Middle frontal gyrus (tissue), 1 donor: ENCODE measurements around the gene CTNND2.

Source experiments
- DNase-seq: peaks from one replicate; pipeline ENCODE4 v3.0.0-alpha.2; 2015; ENCODE audit warnings: low spot score; ENCODE audit errors: extremely low spot score

CTNND2 gene

DNA sequence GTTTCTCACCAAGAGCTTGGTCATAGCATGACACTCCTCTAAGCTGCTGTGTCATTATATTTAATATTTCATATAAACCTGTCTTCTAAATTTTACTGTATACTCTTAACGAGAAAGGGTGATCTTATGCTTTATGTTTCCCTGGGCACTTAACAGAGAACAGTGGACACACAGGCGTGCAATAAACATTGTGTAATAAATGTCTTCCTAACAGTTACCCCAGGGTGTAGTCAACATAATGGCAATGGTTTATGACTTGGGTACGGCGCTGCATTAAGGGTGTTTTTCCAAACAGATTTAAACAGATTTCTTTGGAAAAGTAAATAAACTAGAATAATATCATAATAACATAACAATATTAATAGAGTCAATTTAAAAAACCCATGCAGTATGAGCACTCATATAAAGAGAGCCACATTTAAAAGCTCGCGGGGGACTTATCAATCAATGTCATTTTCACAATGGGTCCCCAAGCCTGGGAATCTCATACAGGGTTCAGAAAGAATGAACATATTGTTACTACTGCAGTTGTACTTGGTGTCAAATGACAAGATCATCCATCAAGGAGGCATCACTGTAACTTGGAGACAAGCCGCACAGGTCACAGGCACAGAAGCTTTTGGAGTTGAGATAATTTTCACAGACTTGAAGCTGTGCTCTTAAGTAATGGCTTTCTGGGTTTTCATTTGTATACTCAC lies 376.4 kb downstream of the CTNND2 start:
- DNase-seq = no peak

DNA sequence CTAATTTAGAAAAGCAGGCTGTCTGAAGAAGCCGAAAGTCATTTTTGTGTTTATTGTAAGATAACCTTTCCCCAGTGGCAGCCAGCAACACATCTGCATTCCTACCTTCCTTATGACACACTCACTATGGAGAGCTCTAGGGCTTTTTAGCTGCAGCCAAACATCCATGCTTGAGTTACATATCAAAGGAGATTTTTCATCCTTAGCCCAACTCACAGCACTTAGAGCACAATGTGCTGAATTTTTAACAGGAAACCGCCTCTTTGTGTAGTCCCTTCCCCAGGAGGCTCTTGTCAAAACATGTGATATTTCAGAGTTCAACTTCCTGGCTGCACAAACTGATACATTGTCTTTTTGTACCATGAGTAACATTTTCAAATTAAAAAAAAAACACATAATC lies 379.2 kb downstream of the CTNND2 start:
- DNase-seq = no peak

- DNase-seq = peak; percentile 50
Observed at GRCh38 chr5:11524188-11524587, 380.1 kb downstream of the CTNND2 start.

DNA sequence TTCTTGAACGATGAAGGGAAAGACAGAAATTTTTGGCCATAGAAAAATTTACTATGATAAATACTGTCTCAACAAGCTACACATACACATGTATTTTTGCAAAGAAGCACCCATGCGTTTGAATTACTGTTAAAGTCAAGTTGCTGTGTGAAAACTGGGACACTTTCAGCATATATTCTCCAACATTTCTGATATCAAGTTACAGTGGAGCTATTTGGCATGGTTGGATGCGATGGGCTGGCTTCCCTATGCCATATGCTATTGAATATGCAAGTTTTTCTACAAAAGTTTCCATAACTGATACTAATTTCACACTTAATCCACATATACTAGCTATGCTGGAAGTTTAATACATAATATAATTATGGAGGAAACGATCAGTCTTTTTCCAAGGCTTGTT lies 381.4 kb downstream of the CTNND2 start:
- no peak for DNase-seq

DNA sequence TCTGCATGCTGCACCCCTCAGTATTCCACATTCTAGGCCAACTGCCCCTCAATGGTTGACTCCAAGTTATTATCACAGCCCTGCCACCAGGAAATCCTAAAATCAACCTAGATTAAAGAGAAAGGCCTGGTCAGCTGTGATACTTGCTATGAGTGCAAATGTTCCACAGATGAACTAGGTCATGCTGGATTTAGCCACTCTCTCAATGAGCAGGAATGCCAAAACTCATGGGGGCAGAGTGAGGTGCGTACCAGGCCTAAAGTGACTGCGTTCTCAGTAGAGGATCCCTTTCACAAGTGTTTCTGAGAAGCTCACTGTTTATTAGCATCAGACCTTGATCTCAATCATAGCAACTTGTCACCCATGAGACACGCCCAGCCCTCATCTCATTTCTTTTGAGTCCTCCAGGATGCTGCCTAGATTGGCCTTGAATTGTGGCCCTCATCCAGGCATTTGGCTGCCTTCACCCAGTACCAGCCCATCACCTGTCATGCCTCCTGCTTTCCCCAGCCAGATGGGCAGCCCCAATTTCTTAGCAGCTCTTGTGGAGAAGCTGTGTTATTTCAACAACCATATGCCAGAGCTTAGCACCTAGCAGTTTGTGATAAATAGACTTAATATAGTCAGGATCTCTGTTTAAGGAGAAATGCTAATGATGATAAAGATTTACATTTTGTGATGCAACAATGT lies 383.9 kb downstream of the CTNND2 start:
- no peak for DNase-seq

GRCh38 chr5:11519236-11519635 lies 385.0 kb downstream of the CTNND2 start:
- no peak for DNase-seq

GRCh38 chr5:11518676-11519075 lies 385.6 kb downstream of the CTNND2 start:
- no peak for DNase-seq

DNA sequence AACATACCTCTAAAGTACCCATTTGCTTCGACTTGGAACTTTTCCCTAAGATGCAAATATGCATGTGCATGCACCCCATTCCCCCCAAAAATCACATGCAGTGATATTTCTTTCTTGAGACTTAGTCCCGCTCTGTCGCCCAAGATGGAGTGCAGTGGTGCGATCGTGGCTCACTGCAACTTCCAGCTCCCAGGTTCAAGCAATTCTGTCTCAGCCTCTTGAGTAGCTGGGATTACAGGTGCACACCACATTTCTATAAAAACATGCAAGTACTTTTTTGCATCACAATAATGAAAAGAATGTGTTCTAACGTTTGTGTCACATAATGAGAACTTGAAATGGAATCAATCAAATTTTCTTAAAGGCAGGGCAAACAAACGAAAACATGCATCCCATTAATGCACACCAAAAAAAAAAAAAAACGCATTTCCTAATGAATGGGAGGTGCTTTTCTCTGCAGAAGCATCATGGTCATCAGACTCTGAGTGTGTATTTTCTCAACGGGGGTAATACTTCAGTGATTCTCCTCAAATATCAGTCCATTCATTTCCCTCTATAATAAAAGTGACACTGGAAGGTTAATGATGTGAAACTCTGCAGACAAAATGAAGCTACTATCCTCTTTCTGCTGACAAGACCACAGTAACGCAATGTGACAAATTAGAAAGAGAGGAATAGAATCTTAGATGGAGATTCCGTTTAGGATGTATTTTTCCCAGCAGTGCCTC lies 389.4 kb downstream of the CTNND2 start:
- no peak for DNase-seq

- no peak for DNase-seq
Observed at GRCh38 chr5:11511878-11512277, 392.4 kb downstream of the CTNND2 start.

- no peak for DNase-seq
Observed at GRCh38 chr5:11510889-11511288, 393.4 kb downstream of the CTNND2 start.

DNA sequence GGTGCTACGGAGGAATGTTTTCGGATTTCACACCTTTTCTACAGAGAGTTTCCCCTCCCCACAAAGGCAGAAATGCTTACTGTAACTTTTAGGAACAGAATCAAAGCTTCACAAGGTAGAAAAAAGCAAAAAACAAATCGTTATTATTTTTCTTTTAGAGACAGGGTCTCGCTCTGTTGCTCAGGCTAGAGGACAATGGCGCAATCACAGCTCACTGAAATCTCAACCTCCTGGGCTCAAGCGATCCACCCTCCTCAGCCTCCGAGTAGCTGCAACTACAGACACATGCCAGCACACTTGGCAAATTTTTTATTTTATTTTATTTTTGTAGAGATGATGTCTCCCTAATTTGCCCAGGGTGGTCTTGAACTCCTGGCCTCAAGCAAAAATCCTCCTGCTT lies 394.5 kb downstream of the CTNND2 start:
- DNase-seq = no peak

GRCh38 chr5:11507156-11507910 lies 396.9 kb downstream of the CTNND2 start:
- no peak for DNase-seq

GRCh38 chr5:11504886-11505193 lies 399.4 kb downstream of the CTNND2 start:
- no peak for DNase-seq

GRCh38 chr5:11504065-11504885 lies 400.0 kb downstream of the CTNND2 start:
- DNase-seq = no peak

- DNase-seq = no peak
Observed at GRCh38 chr5:11502783-11503182, 401.5 kb downstream of the CTNND2 start.

DNA sequence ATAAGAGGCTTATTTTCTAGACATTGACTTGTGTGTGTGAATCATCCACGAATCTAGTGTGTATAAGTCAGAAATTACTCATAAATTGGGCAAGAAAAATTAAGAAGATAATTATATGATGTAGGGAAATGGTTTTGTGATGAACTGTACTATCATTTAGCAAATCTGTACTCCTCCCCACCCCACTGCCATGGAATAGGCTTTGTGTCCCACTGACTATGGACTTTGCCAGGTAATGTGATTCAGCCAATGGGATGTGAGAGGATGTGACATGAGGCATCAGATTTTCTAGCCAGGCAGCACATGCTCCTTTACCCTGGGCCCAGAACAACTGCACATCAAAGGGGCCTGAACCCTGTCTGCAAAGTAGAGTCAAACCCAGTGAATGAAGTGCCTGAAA lies 406.6 kb downstream of the CTNND2 start:
- DNase-seq = no peak

- no peak for DNase-seq
Observed at GRCh38 chr5:11496137-11496719, 408.0 kb downstream of the CTNND2 start.

DNA sequence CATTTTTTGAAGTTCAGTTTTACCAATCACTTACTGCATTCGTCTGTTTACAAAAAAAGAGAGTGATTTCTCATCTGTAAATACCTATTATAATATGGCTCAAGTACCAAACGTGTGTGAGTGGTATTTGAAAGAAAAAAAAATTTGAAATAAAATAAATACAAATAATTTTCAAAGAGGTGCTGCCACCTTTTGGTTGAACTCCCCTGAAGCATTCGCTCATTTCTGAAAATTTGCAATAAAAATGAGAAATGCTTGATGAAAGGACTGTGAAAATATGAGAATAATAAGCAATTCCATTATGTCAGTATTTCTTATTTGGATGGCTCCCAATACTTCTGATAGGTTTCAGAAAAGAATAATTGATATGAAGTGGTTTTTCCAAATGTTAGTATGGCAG lies 409.9 kb downstream of the CTNND2 start:
- DNase-seq = no peak

DNA sequence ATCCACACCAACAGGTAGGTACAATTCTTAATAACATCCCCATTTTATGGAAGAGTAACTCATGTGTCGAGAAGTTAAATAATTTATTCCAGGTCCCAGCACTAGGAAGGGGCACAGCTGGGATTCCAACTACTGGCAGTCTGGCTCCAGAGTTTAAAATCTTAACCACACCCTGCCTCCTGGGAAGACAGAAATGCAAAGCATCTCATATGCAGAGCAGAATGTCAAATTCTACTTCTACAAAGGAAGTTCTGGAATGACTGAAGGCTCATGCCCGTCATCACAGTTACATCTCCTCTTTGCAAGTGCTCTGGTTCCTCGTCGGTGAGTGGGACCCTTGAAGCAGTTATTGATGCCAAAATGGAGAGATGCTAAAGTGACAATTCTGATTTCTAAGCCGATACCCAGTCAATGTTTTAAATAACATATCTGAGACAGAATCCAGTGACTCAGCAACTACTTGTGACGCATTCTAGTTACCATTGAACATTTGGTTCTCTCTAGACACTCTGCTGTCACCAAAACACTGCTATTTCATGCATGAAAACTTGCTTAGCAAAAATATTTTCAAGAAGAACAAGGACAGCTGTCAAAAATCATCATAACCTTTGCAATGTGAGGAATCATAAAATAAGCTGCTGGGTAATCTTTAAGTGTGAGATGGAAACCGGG lies 412.7 kb downstream of the CTNND2 start:
- DNase-seq = peak; percentile 30

GRCh38 chr5:11483630-11484029 lies 420.6 kb downstream of the CTNND2 start:
- no peak for DNase-seq
